MCF 10A (cell line): Measurements from ENCODE around the gene TRIM28. TPM values are rescaled to one million over a fixed set of nuclear protein-coding genes. Genes with fewer than 3 reads are reported as not detected.

Experiments
- BruUV-seq: library from RNA; stranded (reverse); fragments of 400-500 nt; replicated peaks from 2 replicates; lab custom pipeline; 2021; lab: Mats Ljungman, UMichigan
- CTCF ChIA-PET: fragments of 300-600 bp; sonication (Branson Sonifier 250); formaldehyde crosslinking; extraction: SDS; loops from one replicate; lab custom pipeline; 2021; ENCODE audit warnings: antibody characterized with exemption, inconsistent platforms; lab: Yijun Ruan, JAX
- POLR2A ChIA-PET: fragments of 300-600, 350-650 bp; sonication (Branson Sonifier 250); formaldehyde crosslinking; extraction: SDS; loops from one replicate; lab custom pipeline; 2020; ENCODE audit warnings: antibody characterized with exemption, inconsistent platforms; lab: Yijun Ruan, JAX
- DNase-seq: peaks from one replicate; pipeline ENCODE4 v3.0.0-alpha.2; 2018; ENCODE audit not compliant: unreplicated experiment
- H3K27ac Mint-ChIP-seq: one replicate; pipeline ENCODE4 v1.8.0; 2022; ENCODE audit warnings: mild to moderate bottlenecking, low read depth, mixed read lengths; ENCODE audit not compliant: unreplicated experiment
- H3K27me3 Mint-ChIP-seq: one replicate; pipeline ENCODE4 v1.8.0; 2022; ENCODE audit warnings: mixed read lengths; ENCODE audit not compliant: insufficient read depth, unreplicated experiment
- H3K36me3 Mint-ChIP-seq: one replicate; pipeline ENCODE4 v1.8.0; 2022; ENCODE audit warnings: mild to moderate bottlenecking, moderate library complexity, mixed read lengths; ENCODE audit not compliant: insufficient read depth, unreplicated experiment
- H3K4me1 Mint-ChIP-seq: one replicate; pipeline ENCODE4 v1.8.0; 2022; ENCODE audit warnings: mixed read lengths; ENCODE audit not compliant: insufficient read depth, unreplicated experiment
- H3K4me3 Mint-ChIP-seq: one replicate; pipeline ENCODE4 v1.8.0; 2022; ENCODE audit warnings: mild to moderate bottlenecking, moderate library complexity, mixed read lengths; ENCODE audit not compliant: unreplicated experiment
- H3K9me3 Mint-ChIP-seq: one replicate; pipeline ENCODE4 v1.8.0; 2022; ENCODE audit warnings: mixed read lengths; ENCODE audit not compliant: unreplicated experiment
- CTCF ChIP-seq: fragments of 200-600 bp; IDR thresholded peaks from one replicate; pipeline ENCODE4 v1.8.0; 2022; ENCODE audit warnings: antibody characterized with exemption, mild to moderate bottlenecking; ENCODE audit not compliant: unreplicated experiment
- intact Hi-C: fragments of 100-400 bp; cut with micrococcal nuclease; formaldehyde crosslinking; loops from 2 replicates; pipeline ENCODE4 v1.14.1; 2022
- total RNA-seq: library from RNA; stranded (reverse); gene quantifications from 2 replicates; pipeline ENCODE4 v1.2.3, GENCODE V29; 2022

The TRIM28 gene
- total RNA-seq, 1 experiment from 2014 or later = 290 TPM

GRCh38 chr19:58519087-58519354 is 24.8 kb upstream of the TRIM28 start:
- Mint-ChIP-seq H3K9me3 (no peaks in the 10 kb centered on the region), H3K4me1 (peaks cover 27% of the 10 kb centered on the region), H3K27ac (peak overlapping the region; percentile 100), H3K27me3 (no peaks in the 10 kb centered on the region), H3K36me3 (peaks cover 35% of the 10 kb centered on the region), H3K4me3 (peak overlapping the region; percentile 83)
- intact Hi-C loops = loop anchor here (1.0 to 2.0 kb wide), 3 partner anchors 25 to 157 kb away; partner anchors contain the start of genes CHMP2A, TRIM28 and ZNF497
- BruUV-seq = no TSS peak
- no peak for TF ChIP-seq CTCF
- POLR2A ChIA-PET = interaction anchor here (0.5 to 6.7 kb wide), 15 partner anchors 13 to 1182 kb away, joined by 3 to 194 read pairs (median 7); partner anchors contain the start of genes CHMP2A, TRIM28, UBE2M and ZNF497
- peak; percentile 80 for DNase-seq
- CTCF ChIA-PET = interaction anchor here (0.6 to 5.7 kb wide), 23 partner anchors 10 to 1063 kb away, joined by 3 to 43 read pairs (median 4); partner anchors contain the start of genes CHMP2A, TRIM28 and ZNF324B

- TF ChIP-seq CTCF = peak; percentile 86
- intact Hi-C loops = loop anchor here (1.0 to 2.0 kb wide), 3 partner anchors 25 to 157 kb away; partner anchors contain the start of genes CHMP2A, TRIM28 and ZNF497
- peak; percentile 98 for DNase-seq
- H3K36me3 Mint-ChIP-seq = peaks cover 29% of the 10 kb centered on the region
- no peaks in the 10 kb centered on the region for H3K27me3 Mint-ChIP-seq
- H3K9me3 Mint-ChIP-seq = no peaks in the 10 kb centered on the region
- ChIA-PET CTCF (interaction anchor here (0.6 to 5.7 kb wide), 33 partner anchors 9 to 1414 kb away, joined by 3 to 43 read pairs (median 4); partner anchors contain the start of genes CHMP2A, TRIM28 and ZNF324B), POLR2A (interaction anchor here (0.5 to 6.7 kb wide), 33 partner anchors 9 to 1183 kb away, joined by 3 to 194 read pairs (median 5); partner anchors contain the start of genes CHMP2A, MZF1, RNF225 and RPS5)
- TSS peak; percentile 69 for BruUV-seq
- peak within 1 kb of the TSS; percentile 100 for H3K27ac Mint-ChIP-seq
- H3K4me3 Mint-ChIP-seq = peak within 1 kb of the TSS; percentile 83
- peaks cover 27% of the 10 kb centered on the region for H3K4me1 Mint-ChIP-seq
These were observed 24.3 kb upstream of the TRIM28 start, which contains the start of gene ZBTB45 for GRCh38 chr19:58519355-58520256. Gene ZBTB45 (minus strand): TSS chr19:58519810. CDS start chr19:58517673, 2,137 bp downstream.

GRCh38 chr19:58520257-58520599 is 23.6 kb upstream of the TRIM28 start:
- intact Hi-C loops = no loop called here
- no TSS peak for BruUV-seq
- H3K27me3 Mint-ChIP-seq = no peaks in the 10 kb centered on the region
- TF ChIP-seq CTCF = no peak
- DNase-seq = no peak
- H3K9me3 Mint-ChIP-seq = no peaks in the 10 kb centered on the region
- peaks cover 27% of the 10 kb centered on the region for H3K4me1 Mint-ChIP-seq
- H3K4me3 Mint-ChIP-seq = peak overlapping the region; percentile 83
- H3K27ac Mint-ChIP-seq = peak overlapping the region; percentile 100
- CTCF ChIA-PET = interaction anchor here (0.6 to 5.7 kb wide), 22 partner anchors 9 to 1415 kb away, joined by 3 to 43 read pairs (median 4); partner anchors contain the start of genes CHMP2A and TRIM28
- POLR2A ChIA-PET = interaction anchor here (0.7 to 6.7 kb wide), 30 partner anchors 9 to 1109 kb away, joined by 3 to 194 read pairs (median 5); partner anchors contain the start of genes CHMP2A, MZF1, RNF225 and RPS5
- peaks cover 28% of the 10 kb centered on the region for H3K36me3 Mint-ChIP-seq
